Measurements from ENCODE around the gene SLC15A5.
A peak's percentile ranks its signal among the peaks of the same experiment; 100 is the strongest.

Gene SLC15A5

DNA sequence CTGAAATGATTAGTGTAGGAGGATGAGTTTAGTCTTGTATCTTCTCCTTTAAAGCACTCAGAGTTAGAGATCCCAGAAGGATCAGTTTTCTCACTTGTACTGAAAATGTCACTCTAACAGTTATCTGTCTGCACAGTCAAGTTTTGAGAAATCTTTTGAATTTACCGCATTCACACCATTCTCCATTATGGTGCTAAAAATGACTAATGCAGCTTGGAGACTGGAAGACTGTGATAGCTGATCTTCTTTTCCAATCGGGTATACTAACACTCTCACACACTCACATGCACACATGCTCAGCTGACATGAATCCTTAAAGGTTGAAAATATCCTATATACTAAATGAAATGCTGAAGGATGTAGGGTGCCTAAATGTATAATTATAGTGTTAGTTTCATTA lies 65.8 kb downstream of the SLC15A5 start (continued):
- TF ChIP-seq, protein P1, sequence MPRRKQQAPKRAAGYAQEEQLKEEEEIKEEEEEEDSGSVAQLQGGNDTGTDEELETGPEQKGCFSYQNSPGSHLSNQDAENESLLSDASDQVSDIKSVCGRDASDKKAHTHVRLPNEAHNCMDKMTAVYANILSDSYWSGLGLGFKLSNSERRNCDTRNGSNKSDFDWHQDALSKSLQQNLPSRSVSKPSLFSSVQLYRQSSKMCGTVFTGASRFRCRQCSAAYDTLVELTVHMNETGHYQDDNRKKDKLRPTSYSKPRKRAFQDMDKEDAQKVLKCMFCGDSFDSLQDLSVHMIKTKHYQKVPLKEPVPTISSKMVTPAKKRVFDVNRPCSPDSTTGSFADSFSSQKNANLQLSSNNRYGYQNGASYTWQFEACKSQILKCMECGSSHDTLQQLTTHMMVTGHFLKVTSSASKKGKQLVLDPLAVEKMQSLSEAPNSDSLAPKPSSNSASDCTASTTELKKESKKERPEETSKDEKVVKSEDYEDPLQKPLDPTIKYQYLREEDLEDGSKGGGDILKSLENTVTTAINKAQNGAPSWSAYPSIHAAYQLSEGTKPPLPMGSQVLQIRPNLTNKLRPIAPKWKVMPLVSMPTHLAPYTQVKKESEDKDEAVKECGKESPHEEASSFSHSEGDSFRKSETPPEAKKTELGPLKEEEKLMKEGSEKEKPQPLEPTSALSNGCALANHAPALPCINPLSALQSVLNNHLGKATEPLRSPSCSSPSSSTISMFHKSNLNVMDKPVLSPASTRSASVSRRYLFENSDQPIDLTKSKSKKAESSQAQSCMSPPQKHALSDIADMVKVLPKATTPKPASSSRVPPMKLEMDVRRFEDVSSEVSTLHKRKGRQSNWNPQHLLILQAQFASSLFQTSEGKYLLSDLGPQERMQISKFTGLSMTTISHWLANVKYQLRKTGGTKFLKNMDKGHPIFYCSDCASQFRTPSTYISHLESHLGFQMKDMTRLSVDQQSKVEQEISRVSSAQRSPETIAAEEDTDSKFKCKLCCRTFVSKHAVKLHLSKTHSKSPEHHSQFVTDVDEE (CRISPR knock-in tag; IDR thresholded peaks at IDR 0.05): no peak
- TF ChIP-seq ZFP3 (CRISPR knock-in tag; IDR thresholded peaks at IDR 0.05): no peak
- no peak for TF ChIP-seq BACH2 (CRISPR knock-in tag; IDR thresholded peaks at IDR 0.05; ENCODE audit: borderline replicate concordance)
- no peak for TF ChIP-seq TOX (CRISPR knock-in tag; IDR thresholded peaks at IDR 0.05; ENCODE audit: borderline replicate concordance)
- TF ChIP-seq, protein P2, sequence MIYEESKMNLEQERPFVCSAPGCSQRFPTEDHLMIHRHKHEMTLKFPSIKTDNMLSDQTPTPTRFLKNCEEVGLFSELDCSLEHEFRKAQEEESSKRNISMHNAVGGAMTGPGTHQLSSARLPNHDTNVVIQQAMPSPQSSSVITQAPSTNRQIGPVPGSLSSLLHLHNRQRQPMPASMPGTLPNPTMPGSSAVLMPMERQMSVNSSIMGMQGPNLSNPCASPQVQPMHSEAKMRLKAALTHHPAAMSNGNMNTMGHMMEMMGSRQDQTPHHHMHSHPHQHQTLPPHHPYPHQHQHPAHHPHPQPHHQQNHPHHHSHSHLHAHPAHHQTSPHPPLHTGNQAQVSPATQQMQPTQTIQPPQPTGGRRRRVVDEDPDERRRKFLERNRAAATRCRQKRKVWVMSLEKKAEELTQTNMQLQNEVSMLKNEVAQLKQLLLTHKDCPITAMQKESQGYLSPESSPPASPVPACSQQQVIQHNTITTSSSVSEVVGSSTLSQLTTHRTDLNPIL (CRISPR knock-in tag; IDR thresholded peaks at IDR 0.05; ENCODE audit: low read depth): no peak

DNA sequence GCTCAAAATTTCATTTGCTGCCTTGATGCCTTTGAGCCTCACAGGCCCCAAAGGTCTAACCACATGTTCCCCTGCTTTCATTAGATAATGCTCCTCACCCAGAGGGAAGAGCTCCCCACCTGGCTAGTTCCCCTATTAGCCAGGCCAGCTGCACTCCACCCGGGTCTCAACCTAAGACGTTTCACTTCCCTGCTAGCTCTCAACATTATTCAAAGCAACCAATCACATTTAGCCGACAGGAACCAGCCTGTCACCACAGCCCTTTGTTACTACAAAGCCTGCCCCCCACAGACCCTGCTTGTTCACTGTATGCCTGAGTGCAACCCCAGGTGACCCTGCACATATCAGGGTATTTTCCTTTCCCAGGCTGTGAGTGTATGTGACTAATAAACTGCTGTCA lies 78.6 kb downstream of the SLC15A5 start:
- ATAC-seq: no peak
- TF ChIP-seq ZNF565 (CRISPR knock-in tag; conservative IDR thresholded peaks at IDR 0.05; ENCODE audit: low read depth): no peak
- no peak for TF ChIP-seq TCF4 (CRISPR knock-in tag; IDR thresholded peaks at IDR 0.05; ENCODE audit: borderline replicate concordance)
- no peak for TF ChIP-seq PPARA (CRISPR knock-in tag; IDR thresholded peaks at IDR 0.05; ENCODE audit: borderline replicate concordance)
- no peak for TF ChIP-seq RARB (CRISPR knock-in tag; IDR thresholded peaks at IDR 0.05)
- TF ChIP-seq ZFP3 (CRISPR knock-in tag; IDR thresholded peaks at IDR 0.05): no peak
- TF ChIP-seq, protein P3, sequence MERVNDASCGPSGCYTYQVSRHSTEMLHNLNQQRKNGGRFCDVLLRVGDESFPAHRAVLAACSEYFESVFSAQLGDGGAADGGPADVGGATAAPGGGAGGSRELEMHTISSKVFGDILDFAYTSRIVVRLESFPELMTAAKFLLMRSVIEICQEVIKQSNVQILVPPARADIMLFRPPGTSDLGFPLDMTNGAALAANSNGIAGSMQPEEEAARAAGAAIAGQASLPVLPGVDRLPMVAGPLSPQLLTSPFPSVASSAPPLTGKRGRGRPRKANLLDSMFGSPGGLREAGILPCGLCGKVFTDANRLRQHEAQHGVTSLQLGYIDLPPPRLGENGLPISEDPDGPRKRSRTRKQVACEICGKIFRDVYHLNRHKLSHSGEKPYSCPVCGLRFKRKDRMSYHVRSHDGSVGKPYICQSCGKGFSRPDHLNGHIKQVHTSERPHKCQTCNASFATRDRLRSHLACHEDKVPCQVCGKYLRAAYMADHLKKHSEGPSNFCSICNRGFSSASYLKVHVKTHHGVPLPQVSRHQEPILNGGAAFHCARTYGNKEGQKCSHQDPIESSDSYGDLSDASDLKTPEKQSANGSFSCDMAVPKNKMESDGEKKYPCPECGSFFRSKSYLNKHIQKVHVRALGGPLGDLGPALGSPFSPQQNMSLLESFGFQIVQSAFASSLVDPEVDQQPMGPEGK (CRISPR knock-in tag; IDR thresholded peaks at IDR 0.05; ENCODE audit: borderline replicate concordance): no peak

DNA sequence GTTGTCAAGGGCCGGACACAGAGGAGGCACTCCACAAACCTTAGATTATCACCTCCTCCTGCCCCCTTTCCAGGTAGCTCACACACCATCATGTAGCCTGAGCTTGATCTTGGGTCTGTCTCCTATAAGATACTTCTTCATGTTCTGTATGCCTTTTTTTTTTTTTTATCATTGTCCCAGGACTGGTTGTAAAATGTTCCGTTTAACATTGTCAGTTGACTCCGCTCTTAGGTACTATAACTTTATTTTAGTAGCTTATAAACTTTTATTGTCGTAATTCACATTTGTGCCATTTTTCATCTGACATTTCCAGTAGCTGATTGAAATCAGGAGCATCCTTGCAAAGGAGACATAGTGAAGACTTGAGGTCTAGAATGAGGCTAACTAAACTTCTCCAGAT lies 79.9 kb downstream of the SLC15A5 start:
- no peak for ATAC-seq
- TF ChIP-seq ZNF8 (CRISPR knock-in tag; IDR thresholded peaks at IDR 0.05) (no peak), RARB (CRISPR knock-in tag; IDR thresholded peaks at IDR 0.05) (no peak), PPARA (CRISPR knock-in tag; IDR thresholded peaks at IDR 0.05; ENCODE audit: borderline replicate concordance) (no peak), GLIS3 (CRISPR knock-in tag; IDR thresholded peaks at IDR 0.05) (no peak), SNAI2 (CRISPR knock-in tag; IDR thresholded peaks at IDR 0.05) (no peak), ZFP3 (CRISPR knock-in tag; IDR thresholded peaks at IDR 0.05) (no peak), ZNF70 (CRISPR knock-in tag; IDR thresholded peaks at IDR 0.05) (no peak)
- TF ChIP-seq, protein P2 (CRISPR knock-in tag; IDR thresholded peaks at IDR 0.05; ENCODE audit: low read depth): no peak
- TF ChIP-seq, protein P4, sequence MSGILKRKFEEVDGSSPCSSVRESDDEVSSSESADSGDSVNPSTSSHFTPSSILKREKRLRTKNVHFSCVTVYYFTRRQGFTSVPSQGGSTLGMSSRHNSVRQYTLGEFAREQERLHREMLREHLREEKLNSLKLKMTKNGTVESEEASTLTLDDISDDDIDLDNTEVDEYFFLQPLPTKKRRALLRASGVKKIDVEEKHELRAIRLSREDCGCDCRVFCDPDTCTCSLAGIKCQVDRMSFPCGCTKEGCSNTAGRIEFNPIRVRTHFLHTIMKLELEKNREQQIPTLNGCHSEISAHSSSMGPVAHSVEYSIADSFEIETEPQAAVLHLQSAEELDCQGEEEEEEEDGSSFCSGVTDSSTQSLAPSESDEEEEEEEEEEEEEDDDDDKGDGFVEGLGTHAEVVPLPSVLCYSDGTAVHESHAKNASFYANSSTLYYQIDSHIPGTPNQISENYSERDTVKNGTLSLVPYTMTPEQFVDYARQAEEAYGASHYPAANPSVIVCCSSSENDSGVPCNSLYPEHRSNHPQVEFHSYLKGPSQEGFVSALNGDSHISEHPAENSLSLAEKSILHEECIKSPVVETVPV (CRISPR knock-in tag; IDR thresholded peaks at IDR 0.05): no peak
- TF ChIP-seq, protein P1 (CRISPR knock-in tag; IDR thresholded peaks at IDR 0.05): no peak

DNA sequence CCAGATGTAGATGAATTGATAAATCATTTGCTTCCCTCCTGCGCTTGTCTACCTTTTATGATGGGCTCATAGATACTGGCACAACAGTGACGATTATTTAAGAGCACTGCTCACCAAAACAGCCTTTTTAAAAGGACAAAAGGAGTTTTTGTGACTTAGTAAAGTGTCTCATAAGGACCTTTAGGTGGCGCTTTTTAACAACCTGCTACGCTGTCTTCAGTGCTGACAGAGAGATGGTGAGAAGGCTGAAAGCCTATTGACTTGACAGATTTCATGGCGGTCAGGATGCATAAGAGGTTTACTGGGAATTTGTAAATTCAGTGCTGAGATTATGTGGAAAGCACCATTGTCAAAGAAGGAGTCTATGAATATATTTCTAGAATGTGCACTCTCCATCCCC lies 87.6 kb downstream of the SLC15A5 start:
- 0 out of 3 replicates have a peak, but pooled peaks have one; percentile 21 for ATAC-seq
- TF ChIP-seq TCF4 (CRISPR knock-in tag; IDR thresholded peaks at IDR 0.05; ENCODE audit: borderline replicate concordance): no peak
- no peak for TF ChIP-seq PPARA (CRISPR knock-in tag; IDR thresholded peaks at IDR 0.05; ENCODE audit: borderline replicate concordance)
- no peak for TF ChIP-seq ARNTL (CRISPR knock-in tag; IDR thresholded peaks at IDR 0.05; ENCODE audit: borderline replicate concordance, low read depth)
- TF ChIP-seq, protein P5, sequence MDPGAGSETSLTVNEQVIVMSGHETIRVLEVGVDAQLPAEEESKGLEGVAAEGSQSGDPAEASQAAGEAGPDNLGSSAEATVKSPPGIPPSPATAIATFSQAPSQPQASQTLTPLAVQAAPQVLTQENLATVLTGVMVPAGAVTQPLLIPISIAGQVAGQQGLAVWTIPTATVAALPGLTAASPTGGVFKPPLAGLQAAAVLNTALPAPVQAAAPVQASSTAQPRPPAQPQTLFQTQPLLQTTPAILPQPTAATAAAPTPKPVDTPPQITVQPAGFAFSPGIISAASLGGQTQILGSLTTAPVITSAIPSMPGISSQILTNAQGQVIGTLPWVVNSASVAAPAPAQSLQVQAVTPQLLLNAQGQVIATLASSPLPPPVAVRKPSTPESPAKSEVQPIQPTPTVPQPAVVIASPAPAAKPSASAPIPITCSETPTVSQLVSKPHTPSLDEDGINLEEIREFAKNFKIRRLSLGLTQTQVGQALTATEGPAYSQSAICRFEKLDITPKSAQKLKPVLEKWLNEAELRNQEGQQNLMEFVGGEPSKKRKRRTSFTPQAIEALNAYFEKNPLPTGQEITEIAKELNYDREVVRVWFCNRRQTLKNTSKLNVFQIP (CRISPR knock-in tag; IDR thresholded peaks at IDR 0.05; ENCODE audit: borderline replicate concordance, low read depth): no peak
- no peak for TF ChIP-seq ZNF565 (CRISPR knock-in tag; conservative IDR thresholded peaks at IDR 0.05; ENCODE audit: low read depth)
- TF ChIP-seq ISL1 (CRISPR knock-in tag; IDR thresholded peaks at IDR 0.05): no peak
- TF ChIP-seq BACH2 (CRISPR knock-in tag; IDR thresholded peaks at IDR 0.05; ENCODE audit: borderline replicate concordance): no peak
- TF ChIP-seq, protein P1 (CRISPR knock-in tag; IDR thresholded peaks at IDR 0.05): no peak

All from SK-N-SH treated with all-trans-retinoic acid at 6 μM for 48 hours (cell line).